Heart left ventricle (tissue), 13 donors: Measurements from ENCODE around the gene WNT9A.

ENCODE experiments used
- POLR2A ChIP-seq, 2 donors: fragments of 450-650 bp; IDR thresholded peaks; one replicate each; pipeline ENCODE4 v1.6.1; 2017; ENCODE audit warnings: antibody characterized with exemption in 2 of 2, mild to moderate bottlenecking in 2 of 2, moderate library complexity in 2 of 2
- TF ChIP-seq, protein P1 (sequence below), 12 donors: fragments of 200-600 bp; sonication (generic) in 4 of 12; IDR thresholded peaks; one replicate each; pipeline versions ENCODE4 v1.5.0 to v1.8.0; 2018 to 2022; ENCODE audit warnings: antibody characterized with exemption in 12 of 12, mild to moderate bottlenecking in 5 of 12
- donor health status: ischemic (EF 13 %, LVEDD 7.1; RV severe dilation, severe dysfunction).
- donor health status: DM: no; HTN: yes; CAD: no.
- donor health status: DM: no; HTN: no; CAD: no.
- donor health status: ischemic (EF 25% LVEDD 6.9; RV normal size, moderate dysfunction).
- donor health status: ischemic (EF 25% LVEDD 5.7; RV mildly dilated, moderate dysfunction).
- donor health status: ischemic (EF 35%, LVEDD 5.7; RV mildly dilated, moderate dysfunction).
- donor health status: nonischemic (EF 11% LVEDD 7.7; RV severe dilation, severe dysfunction).
- donor health status: DM: yes; HTN: yes; CAD: no.
- donor health status: PGD.
- donor health status: ischemic (EF 29% LVEDD 5.4; RV normal size, mild dysfunction).
- donor health status: nonischemic (EF 23%, LVEDD 6.1; RV moderate dilation, normal function).

DNA sequence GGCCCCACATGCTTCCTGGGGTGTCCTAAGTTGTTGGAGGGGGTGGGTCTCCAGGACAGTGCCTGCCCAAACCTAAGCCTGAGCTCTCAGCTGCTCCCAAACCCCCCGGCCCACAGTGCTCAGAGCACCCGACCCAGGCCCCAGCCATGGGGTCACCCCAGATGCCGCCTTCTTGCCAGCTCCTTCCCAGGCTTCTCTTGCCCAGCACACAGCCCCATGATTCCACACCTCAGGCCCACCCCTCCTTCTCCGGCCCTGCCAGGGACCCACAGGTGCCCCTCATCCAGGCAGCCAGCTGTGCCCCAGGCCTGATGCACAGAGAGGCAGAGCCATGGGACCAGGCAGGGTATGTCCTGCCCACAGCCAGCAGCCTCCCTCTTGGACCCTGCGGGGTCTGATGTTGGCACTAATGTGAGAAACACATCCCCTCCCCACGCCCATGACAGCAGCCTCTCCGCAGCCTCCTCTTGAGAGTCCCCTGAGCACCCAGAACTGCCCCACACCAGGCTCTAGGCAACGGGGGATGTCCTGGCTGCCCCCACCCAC is 4.9 kb downstream of the WNT9A start:
- TF ChIP-seq, protein P1, sequence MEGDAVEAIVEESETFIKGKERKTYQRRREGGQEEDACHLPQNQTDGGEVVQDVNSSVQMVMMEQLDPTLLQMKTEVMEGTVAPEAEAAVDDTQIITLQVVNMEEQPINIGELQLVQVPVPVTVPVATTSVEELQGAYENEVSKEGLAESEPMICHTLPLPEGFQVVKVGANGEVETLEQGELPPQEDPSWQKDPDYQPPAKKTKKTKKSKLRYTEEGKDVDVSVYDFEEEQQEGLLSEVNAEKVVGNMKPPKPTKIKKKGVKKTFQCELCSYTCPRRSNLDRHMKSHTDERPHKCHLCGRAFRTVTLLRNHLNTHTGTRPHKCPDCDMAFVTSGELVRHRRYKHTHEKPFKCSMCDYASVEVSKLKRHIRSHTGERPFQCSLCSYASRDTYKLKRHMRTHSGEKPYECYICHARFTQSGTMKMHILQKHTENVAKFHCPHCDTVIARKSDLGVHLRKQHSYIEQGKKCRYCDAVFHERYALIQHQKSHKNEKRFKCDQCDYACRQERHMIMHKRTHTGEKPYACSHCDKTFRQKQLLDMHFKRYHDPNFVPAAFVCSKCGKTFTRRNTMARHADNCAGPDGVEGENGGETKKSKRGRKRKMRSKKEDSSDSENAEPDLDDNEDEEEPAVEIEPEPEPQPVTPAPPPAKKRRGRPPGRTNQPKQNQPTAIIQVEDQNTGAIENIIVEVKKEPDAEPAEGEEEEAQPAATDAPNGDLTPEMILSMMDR (IDR thresholded peaks at IDR 0.05), result no peak
- TF ChIP-seq POLR2A (IDR thresholded peaks at IDR 0.05), result no peak
